K562 (cell line): ENCODE results near the gene SLAMF9. TPM values are rescaled to one million over a fixed set of nuclear protein-coding genes. Genes with fewer than 3 reads are reported as not detected.

Experiments
- ATAC-seq: fragments of 200-7000 bp; cut with Tn5 transposase; 3 replicates; pipeline ENCODE4 v1.9.1; 2020; ENCODE audit warnings: moderate library complexity
- BruUV-seq: library from RNA; stranded (reverse); fragments of 400-500 nt; replicated peaks from 2 replicates; lab custom pipeline; 2021; lab: Mats Ljungman, UMichigan
- CTCF ChIA-PET: fragments of 300-600 bp; formaldehyde crosslinking; extraction: SDS; loops from one replicate; lab custom pipeline; 2021; ENCODE audit warnings: low intra/inter-chr PET ratio; lab: Yijun Ruan, JAX
- POLR2A ChIA-PET: fragments of 300-600, 350-650 bp; sonication (Branson Sonifier 250); formaldehyde crosslinking; extraction: SDS; loops from one replicate; lab custom pipeline; 2021; ENCODE audit warnings: antibody characterized with exemption, inconsistent platforms; lab: Yijun Ruan, JAX
- DNase-seq, 4 experiments: peaks; one replicate each; pipeline versions ENCODE4 v3.0.0 to v3.0.0-alpha.2; 2011 to 2018; ENCODE audit warnings: low spot score in 3 of 4, mixed read lengths in 3 of 4; ENCODE audit errors: extremely low read depth in 1 of 4
- FAIRE-seq: peaks from 2 replicates; lab custom pipeline; 2011; peaks lifted over from hg19 to GRCh38; lab: Jason Lieb, UNC
- H2AFZ ChIP-seq: 2 replicates; pipeline ENCODE4 v1.6.0; 2011; ENCODE audit warnings: low read depth, low read length, control low read depth, inconsistent platforms
- H3K27ac ChIP-seq: fragments of 200-600 bp; 3 replicates; pipeline ENCODE4 v1.8.0; 2011; ENCODE audit warnings: low read depth, mild to moderate bottlenecking, control low read depth, inconsistent platforms, low read length, moderate library complexity, mixed read lengths; ENCODE audit errors: extremely low read depth
- H3K27me3 ChIP-seq, 2 experiments: fragments of 300-600 bp in 1 of 2; 2 replicates in 1 of 2; 3 replicates in 1 of 2; pipeline versions ENCODE4 v1.6.0 to v1.8.0; 2011; ENCODE audit warnings: inconsistent platforms in 2 of 2, low read length in 2 of 2, mild to moderate bottlenecking in 1 of 2, mixed read lengths in 1 of 2, moderate library complexity in 1 of 2; ENCODE audit not compliant: control insufficient read depth in 2 of 2, insufficient read depth in 2 of 2
- H3K36me3 ChIP-seq: fragments of 300-600 bp; 3 replicates; pipeline ENCODE4 v1.8.0; 2011; ENCODE audit warnings: mild to moderate bottlenecking, low read length, inconsistent platforms; ENCODE audit not compliant: control insufficient read depth, insufficient read depth
- H3K4me1 ChIP-seq, 2 experiments: fragments of 200-600 bp in 1 of 2; replicated peaks in 1 of 2; 2 replicates in 1 of 2; 3 replicates in 1 of 2; pipeline versions ENCODE4 v1.5.1 to v1.8.0; 2011; ENCODE audit warnings: inconsistent platforms in 2 of 2, low read length in 2 of 2, mild to moderate bottlenecking in 1 of 2, mixed read lengths in 1 of 2, moderate library complexity in 1 of 2; ENCODE audit not compliant: control insufficient read depth in 2 of 2, insufficient read depth in 2 of 2
- H3K4me2 ChIP-seq: 2 replicates; pipeline ENCODE4 v1.6.1; 2011; ENCODE audit warnings: low read length, control low read depth, inconsistent platforms, mixed read lengths; ENCODE audit not compliant: insufficient read depth
- H3K4me3 ChIP-seq: fragments of 200-600 bp; sonication (generic), shearing (Covaris generic); 2 replicates; pipeline ENCODE4 v1.5.1; 2016; ENCODE audit warnings: control low read depth, inconsistent platforms
- H3K79me2 ChIP-seq: fragments of 200-600 bp; 3 replicates; pipeline ENCODE4 v1.8.0; 2011; ENCODE audit warnings: low read length, inconsistent platforms; ENCODE audit not compliant: control insufficient read depth, insufficient read depth
- H3K9ac ChIP-seq, 2 experiments: 2 replicates each; pipeline versions ENCODE4 v1.6.0 to v1.6.1; 2011; ENCODE audit warnings: low read depth in 2 of 2, low read length in 2 of 2, control low read depth in 1 of 2, inconsistent platforms in 1 of 2, mild to moderate bottlenecking in 1 of 2, mixed read lengths in 1 of 2; ENCODE audit not compliant: insufficient read depth in 1 of 2
- H3K9me1 ChIP-seq: one replicate; pipeline ENCODE4 v1.6.0; 2011; ENCODE audit warnings: inconsistent platforms, mild to moderate bottlenecking, low read length, moderate library complexity; ENCODE audit not compliant: control insufficient read depth, insufficient read depth
- H3K9me3 ChIP-seq: replicated peaks from 2 replicates; pipeline ENCODE4 v1.5.1; 2011; ENCODE audit warnings: low read depth, low read length, inconsistent platforms; ENCODE audit not compliant: control insufficient read depth, insufficient read depth
- H4K20me1 ChIP-seq: replicated peaks from 2 replicates; pipeline ENCODE4 v1.6.1; 2011; ENCODE audit warnings: low read length, inconsistent platforms, mixed read lengths; ENCODE audit not compliant: control insufficient read depth, insufficient read depth
- CEBPB ChIP-seq: fragments of 450-650 bp; IDR thresholded peaks from 2 replicates; pipeline ENCODE4 v1.6.1; 2016; ENCODE audit warnings: missing genetic modification characterization, missing compliant biosample characterization
- FOXK2 ChIP-seq, 2 experiments: fragments of 450-650 bp; IDR thresholded peaks in 1 of 2; conservative IDR thresholded peaks in 1 of 2; 2 replicates each; pipeline ENCODE4 v1.6.1; 2016; ENCODE audit warnings: low read depth in 2 of 2, mild to moderate bottlenecking in 1 of 2
- JUN ChIP-seq, 2 experiments: sonication (generic) in 1 of 2; formaldehyde crosslinking in 1 of 2; IDR thresholded peaks; 2 replicates each; pipeline versions ENCODE4 v1.6.1 to v1.8.0; 2012 to 2022; ENCODE audit warnings: borderline replicate concordance in 2 of 2, mild to moderate bottlenecking in 2 of 2, improper control_type of control experiment in 1 of 2, low read depth in 1 of 2, low read length in 1 of 2, missing genetic modification reagents in 1 of 2
- MECOM ChIP-seq: fragments of 250-450 bp; sonication (Bioruptor Pico); IDR thresholded peaks from 2 replicates; pipeline ENCODE4 v1.8.0; 2022; ENCODE audit warnings: inconsistent platforms
- NBN ChIP-seq: fragments of 450-650 bp; IDR thresholded peaks from 2 replicates; pipeline ENCODE4 v1.6.1; 2016; ENCODE audit warnings: low read depth, mild to moderate bottlenecking
- NFE2L1 ChIP-seq: fragments of 450-650 bp; IDR thresholded peaks from 2 replicates; pipeline ENCODE4 v1.6.1; 2016; ENCODE audit warnings: missing genetic modification characterization, low read depth, mild to moderate bottlenecking, missing compliant biosample characterization, moderate library complexity, borderline replicate concordance
- SAFB ChIP-seq: fragments of 200-400 bp; formaldehyde crosslinking; IDR thresholded peaks from 2 replicates; pipeline ENCODE4 v1.6.1; 2017; ENCODE audit warnings: low read depth, low read length, borderline replicate concordance
- SP1 ChIP-seq: sonication (generic); formaldehyde crosslinking; IDR thresholded peaks from 2 replicates; pipeline ENCODE4 v1.8.1; 2022; ENCODE audit warnings: mild to moderate bottlenecking, missing genetic modification reagents
- XRCC4 ChIP-seq: IDR thresholded peaks from one replicate; pipeline ENCODE4 v1.6.1; 2011; ENCODE audit not compliant: insufficient read depth, insufficient read length; ENCODE audit errors: extremely low read depth
- ZBTB17 ChIP-seq: fragments of 450-650 bp; formaldehyde crosslinking; IDR thresholded peaks from 2 replicates; pipeline ENCODE4 v1.4.0; 2020; ENCODE audit warnings: mild to moderate bottlenecking
- ZNF121 ChIP-seq: sonication (generic); formaldehyde crosslinking; conservative IDR thresholded peaks from 2 replicates; pipeline ENCODE4 v1.8.0; 2022; ENCODE audit warnings: missing genetic modification reagents
- ZNF668 ChIP-seq: fragments of 250-450 bp; sonication (Bioruptor Pico); IDR thresholded peaks from 2 replicates; pipeline ENCODE4 v1.8.0; 2022; ENCODE audit warnings: mild to moderate bottlenecking, inconsistent platforms
- WGBS: fragments of 100-300 bp; shearing (Covaris generic); methylation state at CpG from one replicate; pipeline ENCODE4 v1.1.6; 2016; ENCODE audit warnings: low coverage, mixed read lengths; ENCODE audit not compliant: insufficient coverage; ENCODE audit errors: missing lambda C conversion rate; 5-methylcytosine and 5-hydroxymethylcytosine counted together
- in situ Hi-C: fragments of 300-500 bp; cut with MboI; formaldehyde crosslinking; loops from 4 replicates; pipeline ENCODE4 v1.15.0; 2018; ENCODE audit warnings: inconsistent platforms, mixed read lengths
- intact Hi-C: fragments of 100-400 bp; cut with micrococcal nuclease; formaldehyde crosslinking; loops from 2 replicates; pipeline ENCODE4 v1.14.2; 2022
- polyA plus RNA-seq, 8 experiments: library from polyadenylated mRNA; depleted of rRNA in 4 of 8; stranded (reverse) in 5 of 8; unstranded in 3 of 8; fragments of >200 nt; fragmentation: Nextera tagmentation in 2 of 8; fragmentation: Illumina TruSeq in 1 of 8; extraction: Ambion mirVana in 2 of 8; extraction: Trizol in 1 of 8; gene quantifications; 2 replicates each; pipeline versions ENCODE4 v1.2.1 to v1.2.3, GENCODE V29; 2011 to 2014; ENCODE audit warnings: inconsistent platforms in 1 of 8, missing spikeins in 1 of 8
- total RNA-seq, 7 experiments: library from RNA; depleted of rRNA in 6 of 7; stranded (reverse); fragments of >200 nt in 6 of 7; fragmentation: Illumina TruSeq in 2 of 7; extraction: Trizol in 2 of 7; gene quantifications; 2 replicates each; pipeline versions ENCODE4 v1.2.1 to v1.2.3, GENCODE V29; 2011 to 2021; ENCODE audit warnings: low replicate concordance in 1 of 7
- TF ChIP-seq, protein P1 (sequence below): fragments of 250-450 bp; sonication (Bioruptor Pico); IDR thresholded peaks from 2 replicates; pipeline ENCODE4 v1.4.0; 2020; ENCODE audit warnings: mild to moderate bottlenecking, moderate library complexity, borderline replicate concordance
- TF ChIP-seq, protein P2 (sequence below): fragments of 450-650 bp; IDR thresholded peaks from 2 replicates; pipeline ENCODE4 v1.6.1; 2016; ENCODE audit warnings: borderline replicate concordance
- TF ChIP-seq, protein P3 (sequence below): IDR thresholded peaks from 2 replicates; pipeline ENCODE4 v1.6.1; 2016; ENCODE audit warnings: missing genetic modification characterization, missing compliant biosample characterization
- TF ChIP-seq, protein P4 (sequence below): fragments of 450-650 bp; IDR thresholded peaks from 2 replicates; pipeline ENCODE4 v1.6.1; 2016

Gene SLAMF9
- total and polyA plus RNA-seq, 9 of the 15 experiments (the other 6 are each of a cell fraction or from before 2014, with no cell fraction given) = 0.13 to 0.21 TPM; not detected in 7

DNA sequence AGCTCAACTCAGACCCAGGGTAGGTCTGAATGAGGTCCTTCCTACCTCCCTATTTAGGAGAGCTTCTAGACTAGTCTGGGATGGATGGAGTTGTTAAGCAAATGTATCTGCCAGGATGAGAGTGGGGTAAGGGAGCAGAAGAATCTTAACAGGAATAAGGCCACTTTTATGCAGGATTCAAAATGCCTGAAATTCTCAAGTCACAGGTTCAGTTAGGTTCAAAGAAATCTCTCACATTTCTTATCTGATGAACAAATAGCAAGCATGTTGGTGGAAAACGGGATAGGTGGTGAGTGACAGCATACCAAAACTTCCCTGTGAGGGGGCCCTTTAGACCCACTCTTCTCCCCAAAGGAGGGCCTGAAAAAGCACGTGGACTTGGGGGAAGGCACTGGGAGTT is 3.0 kb downstream of the SLAMF9 start:
- Histone ChIP-seq H3K27ac (no peak overlapping the region), H4K20me1 (no peaks in the 10 kb centered on the region), H3K4me2 (no peak overlapping the region), H3K9me1 (no peaks in the 10 kb centered on the region), H3K27me3 (peaks cover 0 to 15% of the 10 kb centered on the region in 2 experiments; a peak in 3 of 5 replicates), H3K36me3 (no peaks in the 10 kb centered on the region), H3K79me2 (no peaks in the 10 kb centered on the region), H3K9me3 (no peaks in the 10 kb centered on the region), H3K4me1 (peaks cover 2 to 14% of the 10 kb centered on the region in 2 experiments), H3K4me3 (no peak overlapping the region), H3K9ac (no peak overlapping the region), H2AFZ (no peak overlapping the region)
- POLR2A ChIA-PET = no interaction called here
- CTCF ChIA-PET = no interaction called here
- intact Hi-C loops (no loop called here), in situ Hi-C loops (no loop called here)
- BruUV-seq = no TSS peak
- ATAC-seq (no peak), FAIRE-seq (no peak), DNase-seq (no peak)
- 0% methylated on average over 2 of the region's 2 CpGs for WGBS
- TF ChIP-seq ZNF668 (no peak), ZBTB17 (CRISPR knock-in tag) (no peak), SAFB (no peak), JUN (IDR thresholded peaks at IDR 0.05; ENCODE audit: borderline replicate concordance, low read depth, low read length) (no peak), JUN (CRISPR knock-in tag; IDR thresholded peaks at IDR 0.05; ENCODE audit: borderline replicate concordance) (no peak), NBN (no peak), MECOM (CRISPR knock-in tag) (no peak), CEBPB (tag) (no peak), SP1 (CRISPR knock-in tag) (no peak), XRCC4 (no peak), ZNF121 (CRISPR knock-in tag) (no peak), FOXK2 (conservative IDR thresholded peaks at IDR 0.05 in 1 of 2, IDR thresholded peaks at IDR 0.05 in 1 of 2; ENCODE audit: low read depth in 2 of 2) (no peak), NFE2L1 (tag) (no peak)
- TF ChIP-seq, protein P1, sequence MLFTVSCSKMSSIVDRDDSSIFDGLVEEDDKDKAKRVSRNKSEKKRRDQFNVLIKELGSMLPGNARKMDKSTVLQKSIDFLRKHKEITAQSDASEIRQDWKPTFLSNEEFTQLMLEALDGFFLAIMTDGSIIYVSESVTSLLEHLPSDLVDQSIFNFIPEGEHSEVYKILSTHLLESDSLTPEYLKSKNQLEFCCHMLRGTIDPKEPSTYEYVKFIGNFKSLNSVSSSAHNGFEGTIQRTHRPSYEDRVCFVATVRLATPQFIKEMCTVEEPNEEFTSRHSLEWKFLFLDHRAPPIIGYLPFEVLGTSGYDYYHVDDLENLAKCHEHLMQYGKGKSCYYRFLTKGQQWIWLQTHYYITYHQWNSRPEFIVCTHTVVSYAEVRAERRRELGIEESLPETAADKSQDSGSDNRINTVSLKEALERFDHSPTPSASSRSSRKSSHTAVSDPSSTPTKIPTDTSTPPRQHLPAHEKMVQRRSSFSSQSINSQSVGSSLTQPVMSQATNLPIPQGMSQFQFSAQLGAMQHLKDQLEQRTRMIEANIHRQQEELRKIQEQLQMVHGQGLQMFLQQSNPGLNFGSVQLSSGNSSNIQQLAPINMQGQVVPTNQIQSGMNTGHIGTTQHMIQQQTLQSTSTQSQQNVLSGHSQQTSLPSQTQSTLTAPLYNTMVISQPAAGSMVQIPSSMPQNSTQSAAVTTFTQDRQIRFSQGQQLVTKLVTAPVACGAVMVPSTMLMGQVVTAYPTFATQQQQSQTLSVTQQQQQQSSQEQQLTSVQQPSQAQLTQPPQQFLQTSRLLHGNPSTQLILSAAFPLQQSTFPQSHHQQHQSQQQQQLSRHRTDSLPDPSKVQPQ = no peak
- TF ChIP-seq, protein P2, sequence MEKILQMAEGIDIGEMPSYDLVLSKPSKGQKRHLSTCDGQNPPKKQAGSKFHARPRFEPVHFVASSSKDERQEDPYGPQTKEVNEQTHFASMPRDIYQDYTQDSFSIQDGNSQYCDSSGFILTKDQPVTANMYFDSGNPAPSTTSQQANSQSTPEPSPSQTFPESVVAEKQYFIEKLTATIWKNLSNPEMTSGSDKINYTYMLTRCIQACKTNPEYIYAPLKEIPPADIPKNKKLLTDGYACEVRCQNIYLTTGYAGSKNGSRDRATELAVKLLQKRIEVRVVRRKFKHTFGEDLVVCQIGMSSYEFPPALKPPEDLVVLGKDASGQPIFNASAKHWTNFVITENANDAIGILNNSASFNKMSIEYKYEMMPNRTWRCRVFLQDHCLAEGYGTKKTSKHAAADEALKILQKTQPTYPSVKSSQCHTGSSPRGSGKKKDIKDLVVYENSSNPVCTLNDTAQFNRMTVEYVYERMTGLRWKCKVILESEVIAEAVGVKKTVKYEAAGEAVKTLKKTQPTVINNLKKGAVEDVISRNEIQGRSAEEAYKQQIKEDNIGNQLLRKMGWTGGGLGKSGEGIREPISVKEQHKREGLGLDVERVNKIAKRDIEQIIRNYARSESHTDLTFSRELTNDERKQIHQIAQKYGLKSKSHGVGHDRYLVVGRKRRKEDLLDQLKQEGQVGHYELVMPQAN = no peak
- TF ChIP-seq, protein P3, sequence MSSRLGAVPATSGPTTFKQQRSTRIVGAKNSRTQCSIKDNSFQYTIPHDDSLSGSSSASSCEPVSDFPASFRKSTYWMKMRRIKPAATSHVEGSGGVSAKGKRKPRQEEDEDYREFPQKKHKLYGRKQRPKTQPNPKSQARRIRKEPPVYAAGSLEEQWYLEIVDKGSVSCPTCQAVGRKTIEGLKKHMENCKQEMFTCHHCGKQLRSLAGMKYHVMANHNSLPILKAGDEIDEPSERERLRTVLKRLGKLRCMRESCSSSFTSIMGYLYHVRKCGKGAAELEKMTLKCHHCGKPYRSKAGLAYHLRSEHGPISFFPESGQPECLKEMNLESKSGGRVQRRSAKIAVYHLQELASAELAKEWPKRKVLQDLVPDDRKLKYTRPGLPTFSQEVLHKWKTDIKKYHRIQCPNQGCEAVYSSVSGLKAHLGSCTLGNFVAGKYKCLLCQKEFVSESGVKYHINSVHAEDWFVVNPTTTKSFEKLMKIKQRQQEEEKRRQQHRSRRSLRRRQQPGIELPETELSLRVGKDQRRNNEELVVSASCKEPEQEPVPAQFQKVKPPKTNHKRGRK (tag) = no peak
- TF ChIP-seq, protein P4, sequence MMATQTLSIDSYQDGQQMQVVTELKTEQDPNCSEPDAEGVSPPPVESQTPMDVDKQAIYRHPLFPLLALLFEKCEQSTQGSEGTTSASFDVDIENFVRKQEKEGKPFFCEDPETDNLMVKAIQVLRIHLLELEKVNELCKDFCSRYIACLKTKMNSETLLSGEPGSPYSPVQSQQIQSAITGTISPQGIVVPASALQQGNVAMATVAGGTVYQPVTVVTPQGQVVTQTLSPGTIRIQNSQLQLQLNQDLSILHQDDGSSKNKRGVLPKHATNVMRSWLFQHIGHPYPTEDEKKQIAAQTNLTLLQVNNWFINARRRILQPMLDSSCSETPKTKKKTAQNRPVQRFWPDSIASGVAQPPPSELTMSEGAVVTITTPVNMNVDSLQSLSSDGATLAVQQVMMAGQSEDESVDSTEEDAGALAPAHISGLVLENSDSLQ = no peak
